Tibial artery (tissue), 4 donors: ENCODE results near the gene LCE3B.

Source experiments
- DNase-seq, 2 donors: peaks; one replicate each; pipeline ENCODE4 v3.0.0-alpha.2; 2019
- H3K27ac ChIP-seq, 2 donors: fragments of 200-600 bp; sonication (generic) in 1 of 2; 1 replicate in 1 of 2; 2 replicates in 1 of 2; pipeline ENCODE4 v1.5.1; 2018 to 2019; ENCODE audit warnings: mild to moderate bottlenecking in 1 of 2
- H3K27me3 ChIP-seq, 2 donors: fragments of 200-600 bp; sonication (generic) in 1 of 2; one replicate each; pipeline versions ENCODE4 v1.5.1 to v1.6.0; 2016 to 2019
- H3K36me3 ChIP-seq, 3 donors: fragments of 200-600 bp; sonication (generic) in 2 of 3; one replicate each; pipeline ENCODE4 v1.5.1; 2016 to 2019; ENCODE audit warnings: mild to moderate bottlenecking in 2 of 3
- H3K4me1 ChIP-seq, 4 donors: fragments of 200-600 bp; sonication (generic) in 2 of 4; 1 replicate in 3 of 4; 2 replicates in 1 of 4; pipeline ENCODE4 v1.5.1; 2016 to 2019
- H3K4me3 ChIP-seq, 2 donors: fragments of 200-600 bp; sonication (generic) in 1 of 2; 1 replicate in 1 of 2; 2 replicates in 1 of 2; pipeline ENCODE4 v1.5.1; 2018 to 2019; ENCODE audit warnings: mild to moderate bottlenecking in 2 of 2
- H3K9me3 ChIP-seq, 3 donors: fragments of 200-600 bp; sonication (generic) in 1 of 3; one replicate each; pipeline ENCODE4 v1.5.1; 2016 to 2019
- intact Hi-C: fragments of 100-400 bp; cut with DNase I; formaldehyde crosslinking; loops from one replicate; pipeline ENCODE4 v1.15.0; 2023; ENCODE audit warnings: low total_unique reads
- TF ChIP-seq, protein P1 (sequence below), 2 experiments: fragments of 200-600 bp in 1 of 2; fragments of 450-650 bp in 1 of 2; IDR thresholded peaks; one replicate each; pipeline ENCODE4 v1.5.1; 2017 to 2019; ENCODE audit warnings: antibody characterized with exemption in 2 of 2, mild to moderate bottlenecking in 1 of 2, moderate library complexity in 1 of 2

LCE3B gene

DNA sequence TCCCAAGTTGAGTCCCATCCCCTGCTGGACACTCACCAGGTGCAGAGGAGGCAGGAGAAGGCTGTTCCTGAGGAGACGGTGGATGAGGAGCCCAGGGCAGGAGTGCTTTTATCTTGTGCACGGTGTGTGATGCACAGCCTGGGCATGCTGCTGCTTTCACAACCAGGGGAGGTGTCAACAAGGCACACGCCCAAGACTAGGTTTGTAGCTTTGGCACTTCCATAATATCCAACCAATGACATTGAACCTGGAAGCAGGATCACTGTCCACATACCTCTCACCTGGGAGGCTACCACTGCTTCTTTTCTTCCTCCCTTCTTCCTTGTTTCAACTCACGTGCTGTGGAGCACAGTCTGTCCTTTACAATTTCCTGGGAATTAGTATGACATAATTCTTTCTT, 33.2 kb upstream of the LCE3B start, which contains the start of gene LCE3D:
TSS of gene LCE3D (minus strand) at position 84 of the 400 bp plus-strand sequence. CDS start 580 bp downstream, outside the sequence.
- intact Hi-C loops: no loop called here
- no peak for DNase-seq
- H3K4me3 ChIP-seq: no peak within 1 kb of the TSS
- no peaks in the 10 kb centered on the region for H3K4me1 ChIP-seq
- no peaks in the 10 kb centered on the region for H3K27me3 ChIP-seq
- H3K36me3 ChIP-seq: no peaks in the 10 kb centered on the region
- no peak within 1 kb of the TSS for H3K27ac ChIP-seq
- TF ChIP-seq, protein P1, sequence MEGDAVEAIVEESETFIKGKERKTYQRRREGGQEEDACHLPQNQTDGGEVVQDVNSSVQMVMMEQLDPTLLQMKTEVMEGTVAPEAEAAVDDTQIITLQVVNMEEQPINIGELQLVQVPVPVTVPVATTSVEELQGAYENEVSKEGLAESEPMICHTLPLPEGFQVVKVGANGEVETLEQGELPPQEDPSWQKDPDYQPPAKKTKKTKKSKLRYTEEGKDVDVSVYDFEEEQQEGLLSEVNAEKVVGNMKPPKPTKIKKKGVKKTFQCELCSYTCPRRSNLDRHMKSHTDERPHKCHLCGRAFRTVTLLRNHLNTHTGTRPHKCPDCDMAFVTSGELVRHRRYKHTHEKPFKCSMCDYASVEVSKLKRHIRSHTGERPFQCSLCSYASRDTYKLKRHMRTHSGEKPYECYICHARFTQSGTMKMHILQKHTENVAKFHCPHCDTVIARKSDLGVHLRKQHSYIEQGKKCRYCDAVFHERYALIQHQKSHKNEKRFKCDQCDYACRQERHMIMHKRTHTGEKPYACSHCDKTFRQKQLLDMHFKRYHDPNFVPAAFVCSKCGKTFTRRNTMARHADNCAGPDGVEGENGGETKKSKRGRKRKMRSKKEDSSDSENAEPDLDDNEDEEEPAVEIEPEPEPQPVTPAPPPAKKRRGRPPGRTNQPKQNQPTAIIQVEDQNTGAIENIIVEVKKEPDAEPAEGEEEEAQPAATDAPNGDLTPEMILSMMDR (IDR thresholded peaks at IDR 0.05): no peak
- H3K9me3 ChIP-seq: no peaks in the 10 kb centered on the region

DNA sequence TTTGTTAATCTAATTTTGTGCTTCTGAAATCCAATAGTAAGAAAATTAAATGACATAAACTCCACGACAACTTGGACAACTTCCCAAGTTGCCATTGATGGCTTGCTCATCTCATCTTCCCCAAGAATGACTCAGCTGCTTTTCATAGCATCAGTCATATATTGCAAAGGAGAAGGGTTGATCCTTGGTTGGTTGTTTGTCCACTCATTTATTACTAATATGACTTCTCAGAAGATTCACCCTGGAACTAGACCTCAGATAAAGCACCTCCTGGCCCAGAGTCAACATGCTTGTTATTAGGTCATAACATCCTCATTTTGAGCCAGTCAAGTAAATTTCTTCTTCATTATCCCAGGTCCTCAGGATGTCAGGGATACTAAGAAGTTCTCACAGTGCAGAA, 31.0 kb upstream of the LCE3B start:
- no peaks in the 10 kb centered on the region for H3K27me3 ChIP-seq
- no peaks in the 10 kb centered on the region for H3K36me3 ChIP-seq
- no peak overlapping the region for H3K4me3 ChIP-seq
- no peaks in the 10 kb centered on the region for H3K4me1 ChIP-seq
- TF ChIP-seq, protein P1 (IDR thresholded peaks at IDR 0.05): no peak
- H3K27ac ChIP-seq: no peak overlapping the region
- DNase-seq: no peak
- intact Hi-C loops: no loop called here
- no peaks in the 10 kb centered on the region for H3K9me3 ChIP-seq

DNA sequence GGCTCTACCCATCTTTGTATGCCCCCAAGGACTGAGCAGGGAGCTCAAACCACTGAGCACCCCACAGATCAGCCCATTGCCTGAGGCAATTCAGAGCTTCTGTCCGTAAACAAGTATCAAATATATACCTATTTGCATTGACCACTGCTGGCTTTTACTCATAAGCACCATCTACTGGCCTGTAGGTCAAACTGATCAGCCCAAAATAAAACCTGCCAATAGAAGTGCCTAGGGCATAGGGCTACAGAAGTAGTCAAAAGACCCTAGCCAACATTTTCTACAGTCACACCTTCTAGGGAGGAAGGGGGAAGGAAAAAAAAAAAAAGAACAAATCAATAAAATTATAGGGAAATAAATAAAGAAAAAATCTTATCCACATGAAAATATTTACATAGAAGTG, 28.0 kb upstream of the LCE3B start:
- Histone ChIP-seq H3K27ac (no peak overlapping the region), H3K4me1 (no peaks in the 10 kb centered on the region), H3K27me3 (no peaks in the 10 kb centered on the region), H3K4me3 (no peak overlapping the region), H3K36me3 (no peaks in the 10 kb centered on the region), H3K9me3 (no peaks in the 10 kb centered on the region)
- intact Hi-C loops: no loop called here
- DNase-seq: no peak
- TF ChIP-seq, protein P1 (IDR thresholded peaks at IDR 0.05): no peak

DNA sequence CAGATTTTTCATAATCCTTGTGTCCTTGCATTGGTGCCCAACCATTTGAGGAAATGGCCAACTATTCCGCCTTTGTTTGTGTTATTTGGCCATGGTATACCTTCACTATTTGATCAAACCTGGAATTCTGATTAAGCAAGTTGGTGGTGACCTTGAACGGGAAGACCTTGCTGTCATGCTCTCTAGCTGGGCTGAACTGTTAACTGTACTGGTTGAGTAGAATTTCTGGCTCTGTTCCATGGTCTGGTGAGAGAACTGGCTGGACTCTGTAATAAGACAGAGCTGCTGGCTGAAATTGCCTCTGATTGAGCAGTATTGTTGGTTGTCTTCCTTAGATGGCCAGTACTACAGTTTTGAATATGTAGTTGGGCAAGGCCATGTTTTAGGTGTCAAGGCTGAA, 16.6 kb upstream of the LCE3B start:
- H3K9me3 ChIP-seq: no peaks in the 10 kb centered on the region
- H3K4me1 ChIP-seq: no peaks in the 10 kb centered on the region
- TF ChIP-seq, protein P1 (IDR thresholded peaks at IDR 0.05): no peak
- intact Hi-C loops: no loop called here
- no peaks in the 10 kb centered on the region for H3K36me3 ChIP-seq
- no peaks in the 10 kb centered on the region for H3K27me3 ChIP-seq
- H3K4me3 ChIP-seq: no peak overlapping the region
- H3K27ac ChIP-seq: no peak overlapping the region
- DNase-seq: no peak

DNA sequence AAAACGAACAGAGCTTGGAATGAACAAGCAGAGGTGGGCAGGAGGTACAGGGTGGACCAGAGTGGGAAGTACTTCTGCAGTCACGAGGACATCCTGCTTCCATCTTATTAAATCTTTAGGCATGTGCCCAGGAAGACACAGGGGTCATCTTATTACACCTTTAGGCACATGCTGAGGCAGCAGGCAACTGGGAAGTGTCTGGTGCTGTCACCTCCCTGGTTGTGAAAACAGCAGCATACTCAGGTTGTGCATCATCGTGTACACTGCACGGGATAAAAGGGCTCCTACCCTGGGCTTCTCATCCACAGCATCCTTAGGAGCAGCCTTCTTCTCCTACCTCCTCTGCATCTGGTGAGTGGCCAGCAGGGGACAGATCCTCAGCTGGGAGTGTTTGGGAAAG, 13.7 kb upstream of the LCE3B start, which contains the start of gene LCE3C:
TSS of gene LCE3C (plus strand) at position 301 of the 400 bp plus-strand sequence. CDS start 498 bp downstream, outside the sequence.
- Histone ChIP-seq H3K27ac (no peak within 1 kb of the TSS), H3K27me3 (no peaks in the 10 kb centered on the region), H3K36me3 (no peaks in the 10 kb centered on the region), H3K4me1 (no peaks in the 10 kb centered on the region), H3K4me3 (no peak within 1 kb of the TSS), H3K9me3 (no peaks in the 10 kb centered on the region)
- no peak for DNase-seq
- intact Hi-C loops: no loop called here
- TF ChIP-seq, protein P1 (IDR thresholded peaks at IDR 0.05): no peak

DNA sequence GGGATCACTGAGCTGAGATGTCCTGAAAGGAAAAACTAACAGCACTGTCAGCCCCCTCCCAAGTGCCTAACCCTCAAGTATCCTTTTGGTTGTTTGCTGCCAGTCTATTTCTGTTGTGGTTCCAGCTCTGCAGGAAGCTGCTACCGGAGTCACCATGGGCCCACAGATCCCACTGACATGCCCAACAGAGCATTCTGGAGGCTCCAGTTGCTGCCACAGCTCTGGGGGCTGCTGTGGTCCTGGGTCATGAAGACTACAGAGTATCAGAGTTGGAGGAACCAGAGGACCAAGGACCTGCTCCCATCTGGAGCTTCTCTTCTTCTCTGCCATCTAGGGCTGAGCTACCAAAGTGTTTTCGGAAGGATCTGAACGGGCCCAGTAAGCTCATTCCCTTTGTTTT, 8.4 kb downstream of the LCE3B start:
- peaks cover 2 to 17% (median 10%) of the 10 kb centered on the region in 3 donors for H3K9me3 ChIP-seq
- no peak for DNase-seq
- intact Hi-C loops: no loop called here

More for the DNA sequence above, 8.4 kb downstream of the LCE3B start:
- Histone ChIP-seq H3K4me1 (no peaks in the 10 kb centered on the region), H3K4me3 (no peak overlapping the region), H3K27me3 (no peaks in the 10 kb centered on the region), H3K36me3 (no peaks in the 10 kb centered on the region), H3K27ac (no peak overlapping the region)
- TF ChIP-seq, protein P1 (IDR thresholded peaks at IDR 0.05): no peak
